ENCODE data around the gene TICAM1. TPM values are rescaled to one million over a fixed set of nuclear protein-coding genes. Genes with fewer than 3 reads are reported as not detected.

The TICAM1 gene
- total RNA-seq, 2 donors from 2014 or later = 14.0 to 27.2 TPM

DNA sequence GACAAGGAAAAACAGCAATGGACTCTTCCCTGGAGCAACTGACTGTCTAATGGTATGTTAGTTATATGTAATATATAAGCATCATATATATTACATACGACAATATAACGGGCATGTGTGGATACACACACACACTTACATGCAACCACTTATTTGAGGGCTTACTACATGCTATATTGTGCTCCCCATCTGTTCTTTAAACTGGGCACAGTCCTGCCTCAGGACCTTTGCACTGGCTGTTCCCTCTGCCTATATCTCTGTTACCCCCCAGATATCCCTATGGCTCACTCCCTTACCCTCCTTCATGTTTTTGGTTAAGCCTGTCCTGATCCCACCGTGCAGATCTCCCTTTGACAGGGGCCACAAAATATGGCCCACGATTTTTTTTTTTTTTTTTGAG, 10.2 kb downstream of the TICAM1 start:
- intact Hi-C loops (cut with DNase I) = no loop called here
- Histone ChIP-seq H3K4me3 (no peak overlapping the region), H3K27ac (no peak overlapping the region), H3K36me3 (no peaks in the 10 kb centered on the region), H3K9ac (ENCODE audit: low read depth in 2 of 2, low read length in 2 of 2) (no peak overlapping the region), H3K9me3 (no peaks in the 10 kb centered on the region), H3K4me1 (no peaks in the 10 kb centered on the region), H3K27me3 (no peaks in the 10 kb centered on the region)
- TF ChIP-seq, protein P1, sequence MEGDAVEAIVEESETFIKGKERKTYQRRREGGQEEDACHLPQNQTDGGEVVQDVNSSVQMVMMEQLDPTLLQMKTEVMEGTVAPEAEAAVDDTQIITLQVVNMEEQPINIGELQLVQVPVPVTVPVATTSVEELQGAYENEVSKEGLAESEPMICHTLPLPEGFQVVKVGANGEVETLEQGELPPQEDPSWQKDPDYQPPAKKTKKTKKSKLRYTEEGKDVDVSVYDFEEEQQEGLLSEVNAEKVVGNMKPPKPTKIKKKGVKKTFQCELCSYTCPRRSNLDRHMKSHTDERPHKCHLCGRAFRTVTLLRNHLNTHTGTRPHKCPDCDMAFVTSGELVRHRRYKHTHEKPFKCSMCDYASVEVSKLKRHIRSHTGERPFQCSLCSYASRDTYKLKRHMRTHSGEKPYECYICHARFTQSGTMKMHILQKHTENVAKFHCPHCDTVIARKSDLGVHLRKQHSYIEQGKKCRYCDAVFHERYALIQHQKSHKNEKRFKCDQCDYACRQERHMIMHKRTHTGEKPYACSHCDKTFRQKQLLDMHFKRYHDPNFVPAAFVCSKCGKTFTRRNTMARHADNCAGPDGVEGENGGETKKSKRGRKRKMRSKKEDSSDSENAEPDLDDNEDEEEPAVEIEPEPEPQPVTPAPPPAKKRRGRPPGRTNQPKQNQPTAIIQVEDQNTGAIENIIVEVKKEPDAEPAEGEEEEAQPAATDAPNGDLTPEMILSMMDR (IDR thresholded peaks at IDR 0.05) = no peak
- no peak for DNase-seq

DNA sequence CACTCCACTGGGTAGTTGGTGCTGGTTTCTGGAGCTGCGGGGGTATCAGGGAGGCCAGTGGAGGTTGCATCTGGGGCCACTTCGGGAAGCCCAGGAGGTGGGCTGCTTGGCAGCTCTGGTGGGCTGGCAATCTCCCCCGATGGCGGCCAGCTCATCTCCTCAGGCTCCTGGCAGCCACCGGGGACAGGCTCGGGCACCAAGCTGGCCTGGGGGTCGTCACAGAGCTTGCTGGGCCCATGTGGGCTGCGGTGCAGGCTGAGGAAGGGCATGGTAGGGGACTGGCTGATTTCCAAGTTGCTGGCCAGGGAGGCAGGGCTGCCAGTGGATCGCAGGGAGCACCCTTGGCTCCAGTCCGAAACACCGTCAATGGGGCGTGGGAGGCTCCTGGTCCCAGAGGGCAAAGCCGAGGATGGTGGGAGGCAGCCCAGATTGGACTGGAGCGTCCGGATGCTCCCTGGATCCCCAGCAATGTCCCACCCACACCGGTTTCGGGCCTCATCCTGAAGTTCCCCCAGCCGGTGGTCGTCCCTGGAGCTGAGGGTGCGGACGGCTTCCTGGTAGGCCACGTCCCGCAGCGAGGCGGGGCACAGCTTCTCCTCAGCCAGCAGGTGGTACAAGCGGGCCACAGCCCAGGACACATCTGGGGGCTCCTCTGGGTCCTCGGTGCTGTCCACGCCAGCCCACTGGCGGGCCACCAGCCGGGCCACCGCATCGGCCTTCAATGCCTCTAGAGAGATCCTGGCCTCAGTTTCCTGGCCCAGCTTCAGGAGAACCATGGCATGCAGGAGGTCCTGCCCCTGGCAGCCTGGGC, 13.8 kb downstream of the TICAM1 start:
- H3K4me3 ChIP-seq = no peak overlapping the region
- no peak for DNase-seq
- no peaks in the 10 kb centered on the region for H3K9me3 ChIP-seq
- intact Hi-C loops (cut with DNase I) = no loop called here
- no peaks in the 10 kb centered on the region for H3K27me3 ChIP-seq
- no peak overlapping the region for H3K27ac ChIP-seq
- no peak overlapping the region for H3K9ac ChIP-seq (ENCODE audit: low read depth in 2 of 2, low read length in 2 of 2)
- no peaks in the 10 kb centered on the region for H3K36me3 ChIP-seq
- peaks cover 4% of the 10 kb centered on the region for H3K4me1 ChIP-seq
- TF ChIP-seq, protein P1 (IDR thresholded peaks at IDR 0.05) = no peak

DNA sequence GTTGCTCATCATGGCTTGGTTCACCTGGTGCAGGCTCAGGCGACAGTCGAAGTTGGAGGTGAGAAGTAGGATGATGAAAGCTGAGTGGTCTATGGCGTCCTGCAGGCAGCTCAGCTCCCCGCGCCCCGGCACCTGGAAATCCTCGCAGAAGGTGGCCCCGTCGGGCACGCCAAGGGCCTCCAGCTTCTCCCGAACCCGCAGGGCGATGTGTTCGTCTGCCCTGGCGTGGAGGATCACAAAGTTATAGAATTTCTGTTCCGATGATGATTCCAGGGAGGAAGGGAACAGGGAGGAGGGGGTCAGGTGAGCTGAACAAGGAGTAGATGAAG, 14.6 kb downstream of the TICAM1 start:
- TF ChIP-seq, protein P1 (IDR thresholded peaks at IDR 0.05) = no peak
- Histone ChIP-seq H3K27ac (no peak overlapping the region), H3K4me1 (peaks cover 4% of the 10 kb centered on the region), H3K9ac (ENCODE audit: low read depth in 2 of 2, low read length in 2 of 2) (no peak overlapping the region), H3K9me3 (no peaks in the 10 kb centered on the region), H3K4me3 (no peak overlapping the region), H3K36me3 (no peaks in the 10 kb centered on the region), H3K27me3 (no peaks in the 10 kb centered on the region)
- DNase-seq = no peak
- intact Hi-C loops (cut with DNase I) = no loop called here

DNA sequence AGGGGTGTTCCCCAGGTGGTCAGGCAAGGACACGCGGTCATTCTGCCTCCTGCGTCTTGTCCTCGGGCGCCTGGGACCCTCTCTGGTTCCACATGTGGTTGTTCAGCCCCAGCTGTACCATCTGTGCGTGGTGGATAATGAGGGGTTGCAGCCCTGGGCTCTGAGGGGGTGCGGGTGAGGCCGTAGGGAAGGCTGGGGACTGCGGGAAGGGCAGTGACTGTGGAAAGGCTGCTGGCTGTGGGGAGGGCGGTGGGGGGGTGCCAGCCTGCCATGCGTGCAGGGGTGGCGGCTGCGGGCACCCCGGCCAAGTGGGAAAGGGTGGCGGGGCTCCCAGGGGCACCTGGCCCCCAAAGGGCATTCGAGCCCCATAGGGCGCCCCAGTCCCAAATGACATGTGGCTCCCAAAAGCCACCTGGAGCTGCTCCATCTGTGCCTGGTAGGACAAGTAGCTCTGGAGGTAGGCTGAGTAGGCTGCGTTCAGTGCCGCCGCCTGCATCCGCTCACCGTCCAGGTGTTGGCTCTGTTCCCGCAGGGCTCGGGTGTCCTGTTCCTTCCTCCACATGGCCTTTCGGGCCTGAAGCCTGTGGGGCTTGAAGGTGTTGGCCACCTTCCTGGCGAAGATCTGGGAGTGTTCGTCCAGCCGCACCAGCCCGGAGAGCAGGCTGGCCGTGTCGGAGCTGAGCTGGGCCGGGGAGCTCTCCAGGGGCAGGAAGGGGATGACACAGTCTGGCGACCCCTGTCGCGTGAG, 15.1 kb downstream of the TICAM1 start:
- Histone ChIP-seq H3K36me3 (no peaks in the 10 kb centered on the region), H3K4me1 (peaks cover 4% of the 10 kb centered on the region), H3K9ac (ENCODE audit: low read depth in 2 of 2, low read length in 2 of 2) (no peak overlapping the region), H3K4me3 (no peak overlapping the region), H3K27me3 (no peaks in the 10 kb centered on the region), H3K27ac (no peak overlapping the region), H3K9me3 (no peaks in the 10 kb centered on the region)
- intact Hi-C loops (cut with DNase I) = no loop called here
- no peak for DNase-seq
- TF ChIP-seq, protein P1 (IDR thresholded peaks at IDR 0.05) = no peak

DNA sequence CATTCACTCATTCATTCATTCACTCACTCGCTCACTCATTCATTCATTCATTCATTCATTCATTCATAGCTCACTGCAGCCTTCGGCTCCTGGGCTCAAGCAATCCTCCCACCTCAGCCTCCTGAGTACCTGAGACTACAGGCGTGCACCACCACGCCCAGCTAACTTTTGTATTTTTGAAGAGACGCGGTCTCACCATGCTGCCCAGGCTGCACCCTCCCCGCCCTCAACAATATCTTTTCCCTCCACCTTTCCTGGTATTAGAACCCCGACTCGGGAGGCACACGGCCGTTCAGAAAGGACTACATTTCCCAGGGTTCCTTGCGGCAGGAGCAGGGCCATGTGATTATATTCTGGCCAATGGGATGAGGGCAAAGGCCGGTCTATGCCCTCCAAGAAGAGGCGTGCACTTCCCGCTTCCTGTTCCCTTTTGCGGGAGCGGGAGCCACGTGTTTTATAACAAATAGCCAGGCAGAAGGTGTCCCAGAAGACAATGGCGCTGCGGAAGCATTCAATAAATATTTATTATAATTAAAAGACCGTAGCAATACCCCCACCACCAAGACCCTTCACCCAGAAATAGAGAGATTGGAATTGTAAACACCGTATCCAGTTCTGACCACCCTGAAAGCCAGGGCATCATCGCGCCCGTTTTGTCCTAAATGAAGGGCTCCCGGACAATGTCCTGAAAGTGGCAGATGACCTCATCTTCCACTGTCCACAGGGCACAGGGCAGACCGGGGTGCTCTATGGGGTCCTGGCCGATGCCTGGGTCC, 15.9 kb downstream of the TICAM1 start:
- no peak overlapping the region for H3K27ac ChIP-seq
- intact Hi-C loops (cut with DNase I) = no loop called here
- H3K4me3 ChIP-seq = peak overlapping the region; percentile 6
- H3K9ac ChIP-seq (ENCODE audit: low read depth in 2 of 2, low read length in 2 of 2) = no peak overlapping the region
- H3K36me3 ChIP-seq = no peaks in the 10 kb centered on the region
- no peaks in the 10 kb centered on the region for H3K27me3 ChIP-seq
- H3K9me3 ChIP-seq = no peaks in the 10 kb centered on the region
- TF ChIP-seq, protein P1 (IDR thresholded peaks at IDR 0.05) = no peak
- DNase-seq = peak; percentile 94
- peaks cover 4% of the 10 kb centered on the region for H3K4me1 ChIP-seq

Measured in colonic mucosa (tissue), 4 donors.